GM21717 (cell line): Measurements from ENCODE around the gene CRACDL.

ENCODE experiments used
- ATAC-seq: cut with Tn5 transposase; IDR thresholded peaks from one replicate; pipeline ENCODE4 v1.9.1; 2021; ENCODE audit warnings: mild to moderate bottlenecking, moderate library complexity; ENCODE audit not compliant: unreplicated experiment

The CRACDL gene

DNA sequence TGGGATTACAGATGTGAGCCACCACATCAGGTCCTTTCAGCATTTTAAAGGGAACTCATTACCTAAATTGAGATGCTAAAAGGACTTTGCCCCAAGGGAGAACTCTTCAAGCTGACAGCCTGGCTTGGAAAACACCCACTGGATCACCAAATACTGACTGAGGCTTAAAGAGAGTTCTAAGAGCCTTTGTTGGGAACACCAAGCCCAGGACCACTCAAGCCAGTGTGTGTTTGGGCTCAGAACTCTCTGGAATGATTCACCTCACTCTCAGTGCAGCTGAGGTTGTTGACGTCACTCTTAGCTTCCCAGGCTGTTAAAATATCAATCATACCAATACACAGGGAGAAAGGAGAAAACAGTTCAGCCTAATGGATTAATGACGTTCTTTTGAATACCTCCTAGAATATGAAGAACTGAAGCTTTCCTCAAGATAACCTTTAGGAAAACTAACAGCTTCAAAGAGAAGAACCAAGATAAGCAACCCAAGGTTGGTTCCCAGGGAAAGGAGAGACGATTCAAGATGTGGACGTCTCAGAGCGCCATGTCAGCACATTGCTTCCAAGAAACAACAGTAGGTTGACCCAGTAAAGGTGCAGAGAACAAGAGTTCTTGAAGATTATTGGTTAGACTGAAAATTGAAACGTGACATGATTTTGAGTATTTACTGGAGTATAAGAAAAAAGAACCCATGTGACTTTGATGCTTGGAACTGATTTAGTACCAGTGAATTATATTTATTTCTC, 157.1 kb downstream of the CRACDL start:
- no peak for ATAC-seq

DNA sequence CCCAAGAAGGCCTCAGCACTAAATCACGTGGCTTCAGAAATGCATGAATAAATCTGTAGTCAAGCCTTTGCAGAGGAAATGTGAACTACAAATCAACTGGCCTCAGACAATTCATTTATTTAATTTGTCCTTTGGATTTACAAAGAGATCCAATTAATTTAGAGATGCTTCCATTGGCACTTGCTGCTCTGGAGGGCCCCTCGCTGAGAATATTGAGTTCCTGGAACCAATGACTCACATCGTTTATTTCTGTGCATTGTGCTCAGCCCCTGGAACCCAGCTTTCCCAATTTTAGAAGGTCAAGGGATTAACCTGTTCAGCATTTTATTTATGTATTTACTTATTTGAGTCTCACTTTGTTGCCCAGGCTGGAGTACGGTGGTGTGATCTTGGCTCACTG, 157.9 kb downstream of the CRACDL start:
- no peak for ATAC-seq

DNA sequence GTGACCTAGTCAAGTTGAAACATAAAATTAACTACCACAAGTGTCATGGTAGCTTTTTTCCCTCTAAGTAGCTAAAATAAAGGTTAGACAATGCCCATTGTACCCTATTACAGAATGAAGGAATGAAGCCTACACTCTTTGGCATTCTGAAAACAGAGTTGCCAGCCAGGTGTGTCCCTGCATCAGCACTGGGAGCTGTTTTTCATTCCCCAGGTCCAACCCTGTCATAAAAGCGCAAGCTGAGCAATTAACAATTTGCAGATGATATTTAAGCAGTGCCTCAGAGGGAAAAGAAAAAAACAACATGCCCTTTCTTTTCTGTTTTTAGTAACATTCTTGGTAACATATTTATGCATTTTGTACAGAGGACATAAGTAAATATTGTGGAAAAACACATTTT, 158.3 kb downstream of the CRACDL start:
- no peak for ATAC-seq

DNA sequence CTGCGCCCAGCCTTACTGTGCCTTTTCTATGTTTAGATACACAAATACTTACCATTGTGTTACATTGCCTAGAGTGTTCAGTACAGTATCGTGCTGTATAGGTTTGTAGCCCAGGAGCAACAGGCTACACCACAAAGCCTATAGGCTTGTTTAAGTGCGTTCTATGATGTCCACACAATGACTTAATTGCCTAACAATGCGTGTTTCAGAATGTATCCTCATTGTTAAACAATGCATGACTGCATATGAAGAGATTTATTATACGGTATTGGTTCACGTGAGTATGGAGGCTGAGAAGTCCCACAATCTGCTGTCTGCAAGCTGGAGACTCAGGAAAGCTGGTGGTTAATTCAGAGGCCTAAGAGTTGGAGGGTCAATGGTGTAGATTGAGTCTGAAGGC, 158.9 kb downstream of the CRACDL start:
- no peak for ATAC-seq

DNA sequence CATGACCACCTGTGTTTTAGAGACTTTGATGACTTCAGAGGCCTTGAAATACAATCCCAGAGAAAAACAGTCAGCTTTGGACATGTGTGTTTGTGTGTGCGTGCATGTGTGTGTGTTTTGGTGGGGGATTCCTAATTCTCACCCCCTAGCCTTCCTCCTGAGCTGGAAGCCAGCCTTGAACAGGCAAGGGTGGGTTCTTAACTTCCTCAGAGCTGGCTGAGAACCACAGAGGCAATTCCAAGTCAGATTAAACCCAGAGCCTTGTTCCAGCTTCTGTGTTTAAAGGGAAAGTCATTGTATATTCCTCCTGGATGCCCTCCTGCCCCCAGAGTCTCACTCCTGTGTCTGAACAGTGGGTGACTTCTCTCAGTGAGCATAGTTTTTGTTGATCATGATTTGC, 159.9 kb downstream of the CRACDL start:
- ATAC-seq, result no peak

DNA sequence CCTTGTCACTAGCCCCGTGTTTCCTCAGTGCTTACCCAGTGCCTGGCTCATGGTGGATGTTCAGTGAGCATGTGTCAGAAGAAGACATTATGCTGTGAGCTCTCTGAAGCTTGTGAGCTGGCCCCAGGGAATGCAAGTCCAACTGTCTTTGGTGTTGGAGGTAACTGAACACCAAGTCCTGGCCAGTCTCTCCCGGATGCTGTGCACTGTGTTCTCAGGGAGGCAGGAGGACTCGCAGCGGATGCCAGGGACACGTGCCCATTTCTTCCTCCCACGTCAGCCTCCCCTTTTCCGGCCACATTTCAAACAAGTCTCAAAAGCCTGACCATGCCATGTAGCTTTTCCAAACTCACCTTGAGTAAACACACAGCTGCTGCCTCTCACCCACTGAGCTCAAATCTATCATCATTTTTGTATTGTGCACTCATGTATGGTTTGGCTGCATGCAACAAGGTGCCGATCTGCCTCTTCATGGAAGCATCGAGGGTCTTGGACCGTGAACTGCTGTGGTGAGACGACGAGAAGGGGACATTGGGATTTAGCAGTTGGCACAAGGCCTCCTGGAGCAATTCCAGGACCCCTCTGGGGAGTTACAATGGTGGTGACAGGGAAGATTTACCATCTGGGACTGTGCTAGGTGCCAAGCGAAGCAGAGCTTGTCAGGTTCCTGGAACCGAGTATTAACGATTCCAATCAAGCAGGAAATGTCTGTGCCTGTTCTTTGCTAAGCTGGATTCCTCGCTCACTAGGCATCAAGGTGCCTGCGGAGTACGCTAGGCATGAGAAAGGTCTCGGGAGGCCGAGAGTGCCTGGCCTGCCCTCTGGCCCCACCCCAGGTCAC, 160.7 kb downstream of the CRACDL start:
- ATAC-seq, result no peak

DNA sequence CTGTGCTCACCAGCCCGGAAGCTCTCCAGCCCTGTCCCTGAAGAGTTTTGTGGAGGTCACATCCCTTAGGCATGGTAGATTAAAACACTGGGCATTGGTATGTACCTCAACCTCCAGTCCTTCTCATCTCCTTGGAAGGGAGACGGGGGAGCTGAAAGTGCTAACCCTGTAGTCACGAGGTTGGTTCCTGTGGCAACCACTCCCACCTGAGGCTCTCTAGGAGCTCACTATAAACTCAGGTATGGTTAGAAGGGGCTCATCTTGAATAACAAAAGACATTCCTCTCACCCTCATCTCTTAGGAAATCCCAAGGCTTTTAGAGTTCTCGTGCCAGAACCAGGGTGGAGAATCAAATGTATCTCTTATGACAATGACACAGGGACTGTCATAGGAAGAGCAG, 162.1 kb downstream of the CRACDL start:
- ATAC-seq, result no peak

DNA sequence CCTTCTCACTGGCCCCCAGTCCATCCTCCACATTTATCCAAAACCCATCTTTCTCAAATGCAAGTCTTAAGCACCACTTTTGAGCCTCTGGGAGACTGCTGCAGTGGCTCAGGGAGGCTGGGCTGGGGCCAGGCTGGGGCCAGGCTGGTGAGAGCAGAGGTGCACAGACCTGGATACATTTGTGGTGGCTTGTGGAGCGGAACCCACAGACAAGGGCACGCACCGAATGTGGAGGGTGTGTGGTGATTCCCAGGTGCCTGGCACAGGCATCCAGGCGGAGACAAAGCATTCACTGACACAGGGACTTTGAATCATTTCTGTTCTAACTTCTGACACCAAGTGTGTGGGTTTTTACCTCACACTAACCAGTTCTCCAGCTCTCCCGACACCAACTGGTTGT, 162.9 kb downstream of the CRACDL start:
- no peak for ATAC-seq

DNA sequence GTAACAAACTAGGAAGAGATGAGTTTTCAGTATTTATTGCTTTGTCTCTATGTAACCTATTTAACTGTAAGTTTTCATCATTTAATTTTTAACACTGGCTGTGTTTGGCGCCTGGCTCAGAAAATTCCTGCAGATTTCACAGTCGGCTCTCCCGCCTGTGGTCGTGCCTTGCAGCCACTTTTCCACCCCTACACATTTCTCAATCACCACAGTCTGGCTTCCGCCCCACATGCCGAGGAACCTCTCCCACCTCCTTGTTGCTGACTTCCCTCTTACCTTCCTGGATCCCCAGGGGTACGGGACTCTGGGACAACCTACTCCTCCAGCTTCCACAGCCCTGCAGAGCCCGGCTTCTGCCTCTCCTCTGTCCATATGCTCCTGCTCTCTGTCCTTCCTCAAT, 163.5 kb downstream of the CRACDL start:
- ATAC-seq, result no peak

DNA sequence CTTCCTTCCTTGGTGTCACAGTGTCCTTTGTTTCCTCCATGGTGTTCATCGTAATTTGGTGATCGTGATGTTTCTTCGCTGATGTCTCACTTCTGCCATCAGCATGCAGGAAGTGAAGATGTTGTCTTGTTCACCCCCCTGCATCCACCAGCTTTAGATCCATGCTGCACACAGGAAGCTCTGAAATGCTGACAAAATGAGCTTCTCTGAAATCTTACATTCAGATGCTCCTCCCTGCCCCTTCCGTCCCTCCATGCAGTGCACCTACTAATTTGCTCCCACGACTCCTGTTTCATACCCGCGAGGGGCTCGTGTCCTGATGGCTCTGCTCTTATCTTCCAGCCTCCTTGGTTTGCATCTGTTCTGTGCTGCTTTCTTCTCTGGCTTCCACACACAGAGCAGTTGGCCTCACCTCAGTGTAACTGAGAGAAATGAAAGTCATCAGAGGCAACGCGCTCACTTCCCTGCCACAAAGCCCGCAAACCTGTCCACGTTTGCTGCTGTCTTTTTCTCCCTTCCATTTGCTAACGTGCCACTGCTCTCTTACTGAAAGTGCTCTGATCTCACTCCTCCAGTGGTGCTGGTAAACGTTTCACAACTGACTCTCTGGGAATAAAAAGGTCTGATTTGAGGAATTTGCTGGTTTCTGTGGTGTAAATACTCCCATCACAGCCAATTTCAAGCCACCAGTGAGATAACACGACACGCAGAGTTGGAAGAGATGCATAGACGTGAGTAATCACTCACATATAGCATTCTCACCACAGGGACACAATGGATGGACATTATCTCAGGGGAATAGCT, 164.1 kb downstream of the CRACDL start:
- ATAC-seq, result no peak

DNA sequence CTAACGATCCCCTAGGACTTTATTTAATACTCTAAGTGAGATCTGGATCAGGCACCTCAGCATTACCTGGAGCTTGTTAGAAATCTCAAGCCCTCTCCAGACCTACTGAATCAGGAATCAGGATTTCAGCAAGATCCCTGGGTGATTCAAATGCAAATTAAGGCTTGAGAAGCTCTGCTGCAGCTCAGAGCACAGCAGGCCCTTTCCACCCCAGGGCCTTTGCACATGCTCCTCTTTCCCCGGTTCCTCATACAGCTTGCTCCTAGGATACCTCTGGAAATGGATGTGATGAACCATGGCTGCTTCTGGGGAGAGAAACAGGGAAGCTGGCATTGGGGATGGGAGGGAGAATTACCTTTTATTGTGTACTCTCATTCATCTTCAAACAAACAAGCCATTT, 164.8 kb downstream of the CRACDL start:
- no peak for ATAC-seq

DNA sequence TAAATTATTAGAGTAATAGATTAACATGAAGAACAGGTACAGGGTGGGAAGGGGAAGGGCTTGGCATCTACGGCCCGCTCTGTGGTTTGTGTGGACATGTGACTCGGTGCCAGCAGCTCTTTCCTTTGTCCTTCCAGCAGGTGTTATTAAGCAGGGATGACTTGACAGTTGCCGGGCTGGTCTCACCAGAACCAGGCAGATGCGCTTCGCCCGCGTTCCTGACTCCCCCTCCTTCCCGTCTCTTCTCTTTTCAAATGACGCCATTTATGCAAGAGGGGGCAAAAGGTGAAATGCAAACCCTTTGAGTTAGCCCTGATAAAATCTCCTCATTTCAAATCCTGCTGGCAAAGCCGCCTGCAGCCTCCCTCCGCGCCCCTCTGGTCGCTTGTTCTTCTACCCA, 166.2 kb downstream of the CRACDL start:
- no peak for ATAC-seq

DNA sequence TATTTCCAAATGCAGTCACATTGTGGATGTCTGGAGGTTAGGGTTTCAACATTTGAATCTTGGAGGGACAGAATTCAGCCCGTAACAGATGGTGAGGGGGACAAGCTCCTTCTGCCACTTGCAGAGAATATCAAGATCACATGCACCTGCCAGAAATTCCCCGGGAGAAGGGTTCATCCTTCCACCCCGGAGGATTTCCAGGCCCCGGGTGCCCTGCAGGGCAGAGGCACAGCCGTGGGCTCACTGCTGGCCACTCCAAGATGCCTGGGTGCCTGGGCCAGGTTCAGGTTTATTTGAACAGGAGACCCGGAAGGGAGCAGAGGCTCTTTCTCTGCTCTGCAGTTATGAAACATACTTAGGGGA, 166.9 kb downstream of the CRACDL start:
- ATAC-seq, result no peak

DNA sequence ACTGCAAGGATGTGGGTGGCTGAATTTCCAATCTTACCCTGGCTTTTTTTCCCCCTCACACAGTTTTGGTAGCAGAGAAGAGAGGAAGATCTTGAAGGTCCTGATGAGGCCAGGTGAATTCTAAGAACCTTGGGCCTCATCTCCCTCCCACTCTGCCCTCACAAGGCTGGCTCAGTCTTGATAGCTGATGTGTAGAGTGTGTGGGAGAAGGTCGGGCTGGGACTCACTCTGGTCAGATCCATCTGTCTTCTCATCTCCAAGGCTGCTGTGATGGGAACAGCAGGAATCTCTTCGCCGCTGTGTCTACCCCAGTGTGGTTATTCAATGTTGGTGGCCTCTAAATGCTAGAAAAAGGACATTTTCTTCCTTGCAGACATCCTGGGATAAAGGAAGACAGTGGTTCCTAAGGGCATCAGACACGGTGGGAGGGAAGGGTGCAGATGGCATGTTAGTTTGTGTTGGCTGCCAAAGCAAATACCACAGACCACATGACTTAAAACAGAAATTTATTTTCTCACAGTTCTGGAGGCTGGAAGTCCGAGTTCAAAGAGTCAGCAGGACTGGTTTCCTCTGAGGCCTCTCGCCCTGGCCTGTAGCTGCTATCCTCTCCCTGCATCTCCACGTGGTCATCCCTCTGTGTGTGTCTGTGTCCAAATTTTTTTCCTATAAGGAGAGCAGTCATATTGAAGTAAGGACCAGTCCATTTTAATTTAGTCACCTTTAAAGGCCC, 167.5 kb downstream of the CRACDL start:
- ATAC-seq, result no peak

DNA sequence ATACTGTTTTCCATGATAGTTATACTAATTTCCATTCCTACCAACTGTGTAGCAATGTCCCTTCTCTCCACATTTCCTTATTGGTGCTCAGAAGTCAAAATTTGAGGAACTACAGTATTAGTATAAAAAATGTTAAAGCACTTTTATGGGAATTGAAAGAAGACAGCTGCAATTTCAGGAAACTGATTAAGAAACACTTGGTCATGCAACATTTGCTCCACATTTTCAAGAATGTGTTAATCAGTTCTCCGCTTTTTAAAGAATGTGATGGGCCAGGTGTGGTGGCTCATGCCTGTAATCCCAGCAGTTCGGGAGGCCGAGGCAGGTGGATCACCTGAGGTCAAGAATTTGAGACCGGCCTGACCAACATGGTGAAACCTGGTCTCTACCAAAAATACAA, 171.5 kb downstream of the CRACDL start:
- no peak for ATAC-seq

DNA sequence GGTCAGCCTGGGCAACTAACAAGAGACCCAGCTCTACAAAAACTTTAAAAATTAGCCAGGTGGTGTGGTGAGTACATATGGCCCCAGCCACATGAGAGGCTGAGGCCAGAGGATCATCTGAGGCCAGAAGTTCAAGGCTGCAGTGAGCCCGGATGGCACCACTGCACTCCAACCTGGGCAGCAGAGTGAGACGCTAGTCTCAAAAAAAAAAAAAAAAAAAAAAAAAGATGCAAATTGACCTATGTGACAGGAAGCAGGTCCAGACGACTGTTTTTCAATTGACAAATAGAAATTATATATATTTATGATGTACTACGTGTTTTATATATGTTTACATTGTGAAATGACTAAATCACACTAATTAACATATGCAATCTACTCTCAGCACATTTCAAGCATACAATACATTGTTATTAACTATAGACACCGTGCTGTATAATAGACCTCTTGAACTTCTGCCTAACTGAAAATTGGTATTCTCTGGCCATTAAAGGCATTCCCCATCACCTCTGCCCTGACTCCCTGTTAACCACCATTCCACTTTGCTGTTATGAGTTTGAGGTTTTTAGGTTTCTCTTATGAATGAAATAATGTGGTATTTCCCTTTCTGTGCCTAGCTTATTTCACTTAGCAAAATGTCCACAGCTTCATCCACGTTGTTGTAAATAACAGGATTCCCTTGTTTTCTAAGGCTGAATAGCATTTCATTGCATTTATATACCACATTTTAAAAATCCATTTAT, 172.6 kb downstream of the CRACDL start:
- no peak for ATAC-seq

DNA sequence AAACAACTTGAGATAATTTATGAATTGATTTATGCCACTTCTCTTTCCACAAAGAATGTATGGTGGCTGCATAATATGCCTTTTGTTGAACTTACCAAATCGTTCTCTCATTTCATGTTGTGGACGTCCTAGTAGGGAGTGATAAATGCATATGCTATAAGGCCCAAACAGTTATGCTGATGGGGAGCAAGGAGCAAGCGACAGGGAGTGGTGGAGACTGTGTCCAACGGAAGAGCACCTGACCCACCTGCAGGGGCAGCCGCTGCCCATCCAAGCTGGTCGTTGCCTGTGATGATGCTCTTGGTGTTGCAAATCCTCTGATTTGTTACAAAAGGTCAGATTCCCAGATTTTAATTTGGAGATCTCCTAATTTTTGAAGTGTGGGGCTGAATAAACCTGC, 174.1 kb downstream of the CRACDL start:
- no peak for ATAC-seq

DNA sequence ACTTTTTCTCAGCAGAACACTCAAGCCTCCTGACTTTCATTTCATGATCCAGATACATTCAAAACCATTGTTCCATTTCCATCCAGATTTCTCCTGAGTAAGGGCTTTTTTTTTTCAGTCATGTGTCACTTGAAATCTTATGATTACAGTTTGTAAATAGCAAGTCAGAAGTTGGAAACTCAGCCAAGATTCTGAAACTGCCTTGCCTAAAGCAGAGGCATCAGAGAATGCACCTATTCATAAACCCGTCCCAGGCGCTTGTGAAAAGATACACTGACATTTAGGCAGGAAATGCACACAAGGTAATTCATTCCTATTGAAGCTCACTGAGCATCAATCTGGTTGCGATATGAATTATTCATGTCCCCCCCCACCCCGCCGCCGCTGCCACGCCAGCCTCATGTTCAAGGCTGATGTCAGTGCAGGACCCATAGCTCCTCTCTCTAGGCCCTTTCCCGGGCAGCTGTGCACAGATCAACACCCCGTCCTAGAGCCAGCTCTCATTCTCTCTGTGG, 174.7 kb downstream of the CRACDL start:
- ATAC-seq, result no peak

DNA sequence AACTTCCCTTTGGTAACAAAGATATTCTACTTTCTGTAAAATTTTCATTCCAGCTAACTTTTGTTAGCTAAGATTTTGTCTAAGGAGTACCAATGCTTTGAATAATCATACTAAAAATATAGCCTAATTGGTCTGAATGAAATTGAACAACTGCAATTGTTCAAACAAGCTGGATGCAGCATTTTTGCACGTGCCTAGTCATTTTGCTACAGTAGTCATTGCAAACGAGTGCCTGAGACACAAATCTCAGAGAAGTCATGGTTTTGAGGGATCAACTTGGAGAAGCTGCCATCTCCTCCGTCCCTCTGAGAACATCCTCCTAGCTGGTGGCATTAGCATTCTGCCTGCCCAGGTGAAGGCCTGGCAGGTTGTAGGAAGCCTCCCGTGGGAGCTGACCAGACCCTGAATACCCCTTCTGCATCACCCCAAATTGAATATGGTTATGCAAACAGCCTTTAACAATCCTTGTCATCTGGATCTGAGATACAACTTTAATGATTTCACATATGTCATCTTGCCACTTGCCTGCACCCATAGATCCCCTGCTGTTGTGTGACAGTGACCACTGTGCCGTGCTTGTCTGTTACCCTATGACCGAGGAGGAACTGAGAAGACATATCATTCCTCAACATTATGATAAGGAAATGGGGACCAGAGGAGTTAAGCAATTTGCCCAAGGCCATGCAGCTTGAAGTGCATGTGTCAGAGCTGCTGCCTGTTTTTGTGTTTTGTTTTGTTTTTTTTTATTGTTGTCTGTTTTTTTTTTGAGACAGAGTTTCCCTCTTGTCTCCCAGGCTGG, 176.0 kb downstream of the CRACDL start:
- ATAC-seq, result no peak
